HS-5 (cell line): ENCODE data around the gene DTD1.
A peak's percentile ranks its signal among the peaks of the same experiment; 100 is the strongest.

ENCODE experiments used
- DNase-seq: peaks from one replicate; pipeline ENCODE4 v3.0.0-alpha.2; 2012; ENCODE audit warnings: low read depth

The DTD1 gene

DNA sequence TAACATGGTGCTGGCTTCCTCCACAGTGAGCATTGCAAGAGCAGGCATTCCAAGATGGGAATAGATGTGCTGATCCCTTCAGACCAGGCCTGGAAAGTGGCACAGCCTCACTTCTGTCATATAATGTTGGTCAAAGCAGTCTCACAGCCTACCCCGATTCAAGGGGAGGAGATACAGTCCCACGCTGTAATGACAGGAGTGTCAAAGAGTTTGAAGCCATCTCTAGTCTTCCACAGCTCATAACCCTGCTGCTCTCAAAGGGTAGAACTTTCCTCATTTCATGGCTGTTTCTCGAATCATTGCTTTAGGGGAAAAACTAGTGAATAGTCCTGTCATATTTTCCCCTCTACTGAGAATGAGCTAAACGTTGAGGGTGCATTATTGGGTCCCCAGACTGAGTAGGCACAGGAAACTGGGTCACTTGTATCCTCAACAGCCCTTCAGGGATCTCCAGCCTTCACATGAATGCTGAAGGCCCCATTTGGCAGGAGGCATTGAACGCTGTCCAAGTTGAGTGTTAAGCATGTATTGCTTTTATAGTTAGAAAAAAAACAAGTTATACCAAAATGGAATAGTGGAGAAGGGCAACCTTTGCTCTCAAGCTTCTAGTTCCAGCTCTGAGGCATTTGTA lies 27.3 kb downstream of the DTD1 start:
- no peak for DNase-seq

DNA sequence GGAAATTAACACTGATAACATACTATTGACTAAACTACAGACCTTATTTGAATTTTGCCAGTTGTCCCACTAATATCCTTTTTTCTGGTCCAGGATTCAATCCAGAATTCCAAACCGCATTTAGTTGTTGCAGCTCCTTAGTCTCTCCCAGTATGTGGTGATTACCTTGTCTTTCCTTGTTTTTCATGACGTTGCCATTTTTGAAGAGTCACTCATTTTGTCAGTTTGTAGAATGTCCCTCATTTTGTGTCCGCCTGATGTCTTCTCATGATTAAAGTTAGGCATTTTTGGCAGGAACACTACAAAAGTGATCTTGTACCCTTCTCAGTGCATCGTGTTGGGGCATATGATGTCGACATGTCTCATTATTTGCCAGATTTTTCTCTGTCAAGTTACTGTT lies 33.1 kb downstream of the DTD1 start:
- no peak for DNase-seq

- no peak for DNase-seq
These were observed 35.5 kb downstream of the DTD1 start for GRCh38 chr20:18623156-18623910.

DNA sequence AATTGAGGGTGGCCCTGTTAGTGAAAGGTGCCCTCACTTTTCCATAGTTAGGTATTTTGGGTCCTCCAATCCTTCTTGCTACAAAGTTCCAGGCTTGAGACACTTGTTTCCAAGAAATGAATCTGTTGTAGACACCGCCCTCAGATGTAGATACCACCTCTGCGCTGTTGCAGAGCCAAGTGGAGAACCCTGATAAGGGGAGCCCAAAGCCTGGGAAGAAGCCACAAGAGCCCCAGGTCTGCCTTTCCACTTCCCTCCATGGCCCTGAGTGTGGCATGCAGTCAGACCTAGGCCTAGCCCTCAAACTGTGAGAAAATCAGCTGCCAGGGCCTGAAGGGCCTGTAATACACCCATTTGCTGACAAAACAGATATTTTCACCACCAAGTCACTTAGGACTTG lies 37.1 kb downstream of the DTD1 start:
- no peak for DNase-seq

DNA sequence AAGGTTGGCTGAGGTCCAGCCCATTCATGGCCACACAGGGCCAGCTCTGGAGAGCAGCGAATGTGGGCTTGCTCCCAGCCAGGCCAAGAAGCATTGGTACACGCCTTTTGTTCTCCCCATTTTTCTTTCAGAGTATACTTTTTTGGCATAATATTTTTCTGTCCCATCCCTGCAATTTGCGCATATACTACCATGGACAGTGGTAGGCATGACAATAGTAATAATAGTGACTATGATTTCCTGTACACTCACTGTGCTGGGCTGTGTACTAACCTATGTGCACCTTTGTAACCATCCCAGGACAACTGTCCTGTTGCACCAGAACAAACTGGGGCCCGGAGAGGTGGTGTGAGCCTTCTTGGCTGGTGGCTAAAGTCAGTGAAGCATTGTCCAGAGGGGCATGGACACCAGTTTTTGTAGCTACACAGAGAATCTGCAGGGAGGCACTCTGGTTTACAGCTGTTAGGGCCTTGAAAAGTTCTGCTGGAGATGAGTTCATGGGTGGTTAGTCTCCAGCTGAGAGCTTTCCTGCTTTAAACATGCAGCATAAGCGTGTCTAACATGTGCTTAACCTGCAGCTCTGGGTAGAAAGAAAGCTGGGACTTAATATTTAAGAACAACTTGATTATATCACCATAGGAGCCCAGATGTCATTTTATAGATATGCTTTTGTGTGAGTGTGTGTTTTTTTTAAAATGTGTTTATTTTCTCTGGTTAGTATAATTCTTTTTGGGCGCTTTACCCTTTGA lies 38.2 kb downstream of the DTD1 start:
- no peak for DNase-seq

GRCh38 chr20:18628330-18628920 lies 40.6 kb downstream of the DTD1 start:
- no peak for DNase-seq

- DNase-seq, result no peak
These were observed 44.4 kb downstream of the DTD1 start for GRCh38 chr20:18632196-18632789.

GRCh38 chr20:18633411-18633810 lies 45.6 kb downstream of the DTD1 start:
- no peak for DNase-seq

DNA sequence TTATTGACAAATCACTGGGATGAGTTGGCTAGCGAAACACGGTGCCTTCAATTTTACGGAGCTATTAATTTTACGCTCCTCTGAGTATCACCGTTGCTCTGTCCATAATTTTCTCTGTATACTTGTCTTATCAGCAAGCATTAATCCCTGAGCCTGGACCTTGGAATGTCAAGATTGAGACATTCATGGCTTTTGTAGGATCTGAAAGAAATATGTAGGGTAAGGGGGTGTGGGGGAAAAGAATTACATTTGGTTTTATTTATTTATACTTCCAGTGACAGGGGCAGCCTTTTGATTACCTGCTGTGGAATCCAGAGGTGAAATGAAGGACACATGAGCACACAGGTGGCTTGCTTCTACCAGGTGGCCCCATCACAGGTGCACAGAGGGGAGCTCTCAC lies 46.6 kb downstream of the DTD1 start:
- DNase-seq, result no peak

GRCh38 chr20:18635380-18635779 lies 47.5 kb downstream of the DTD1 start:
- DNase-seq, result no peak

DNA sequence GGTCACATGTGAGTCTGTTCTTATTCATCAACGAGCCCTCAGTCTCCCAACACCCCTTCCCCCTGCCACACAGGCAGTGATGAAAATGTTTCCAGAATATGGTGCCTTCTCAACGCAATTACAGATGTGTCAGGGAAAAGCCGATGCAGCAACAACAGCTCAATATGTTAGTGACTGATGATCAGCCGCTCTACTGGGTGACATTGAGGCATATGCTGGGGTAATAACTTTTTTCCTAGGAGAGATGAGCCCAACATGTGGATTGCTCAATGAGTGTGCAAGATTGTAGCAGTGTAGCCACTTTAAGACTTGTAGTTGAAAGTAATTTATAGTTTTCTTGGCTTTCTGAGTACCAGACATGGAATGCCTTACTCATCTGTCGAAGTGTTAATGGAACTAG lies 49.4 kb downstream of the DTD1 start:
- no peak for DNase-seq

DNA sequence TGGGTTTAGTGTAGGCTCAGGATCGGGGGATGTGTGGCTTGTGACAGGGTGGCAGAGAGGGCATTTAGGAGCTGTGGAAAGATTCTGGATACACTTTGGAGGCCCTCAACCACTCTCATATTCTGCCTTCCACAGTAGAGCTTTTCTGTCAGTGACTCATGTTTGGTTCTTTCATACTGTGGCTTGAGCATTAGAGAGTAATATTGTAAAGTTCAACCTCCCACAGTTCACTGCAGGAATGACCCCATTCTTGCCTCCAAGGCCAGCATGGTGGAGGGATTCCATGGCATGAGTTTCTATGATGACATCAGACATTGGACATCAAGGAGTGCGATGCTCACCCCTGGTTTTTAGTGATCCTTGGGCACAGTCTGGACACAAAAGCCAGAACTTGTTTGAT lies 50.9 kb downstream of the DTD1 start:
- no peak for DNase-seq

GRCh38 chr20:18639501-18639979 lies 51.7 kb downstream of the DTD1 start:
- DNase-seq, result no peak

DNA sequence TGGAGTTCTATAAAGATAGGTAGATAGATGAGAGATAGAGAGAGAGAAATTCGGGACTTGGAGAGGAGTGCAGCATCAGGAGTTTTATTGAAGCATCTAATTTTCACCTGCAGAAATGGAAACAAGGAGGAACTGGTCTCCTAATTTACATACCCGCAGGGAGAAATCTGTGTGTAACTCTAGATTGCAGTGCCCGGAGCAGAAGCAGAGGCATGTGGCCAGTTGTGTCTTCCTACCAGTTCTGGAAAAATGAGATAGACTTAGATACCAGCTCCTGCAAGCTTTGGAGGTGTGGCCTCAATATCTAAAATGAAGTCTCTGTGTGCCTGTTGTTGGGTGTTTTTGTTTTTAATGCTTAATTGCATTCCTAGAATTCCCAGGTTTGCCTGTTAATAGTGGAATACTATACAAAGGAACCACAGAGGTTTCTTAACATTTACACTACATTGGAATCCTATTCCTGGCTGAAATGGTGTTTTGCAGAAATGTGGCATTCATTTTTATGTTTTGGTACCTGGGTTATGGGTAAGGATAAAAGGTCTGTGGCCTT lies 57.4 kb downstream of the DTD1 start:
- no peak for DNase-seq

GRCh38 chr20:18645851-18646250 lies 58.0 kb downstream of the DTD1 start:
- no peak for DNase-seq

GRCh38 chr20:18647777-18648176 lies 59.9 kb downstream of the DTD1 start:
- DNase-seq, result no peak

DNA sequence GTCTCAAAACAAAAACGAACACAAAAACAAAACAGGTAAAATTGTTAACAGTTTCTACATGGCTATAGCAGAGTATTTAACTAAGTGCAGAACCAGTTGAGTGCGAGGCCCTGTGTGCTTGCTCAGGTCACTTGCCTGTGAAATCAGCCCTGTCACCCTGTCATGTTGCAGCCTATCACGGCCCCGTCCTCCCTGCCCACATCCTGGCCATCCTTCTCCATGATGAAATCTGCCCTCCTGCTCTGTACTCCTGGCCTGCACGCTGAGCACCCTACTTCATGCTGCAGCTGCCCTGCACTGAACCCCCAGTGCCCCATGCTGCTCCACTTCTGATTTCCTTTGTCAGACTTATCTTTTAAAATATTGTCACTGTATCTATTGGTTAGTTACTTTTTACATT lies 62.4 kb downstream of the DTD1 start:
- no peak for DNase-seq

- DNase-seq, result no peak
These were observed 66.0 kb downstream of the DTD1 start for GRCh38 chr20:18653736-18654447.

- DNase-seq, result no peak
These were observed 66.6 kb downstream of the DTD1 start for GRCh38 chr20:18654448-18654773.

DNA sequence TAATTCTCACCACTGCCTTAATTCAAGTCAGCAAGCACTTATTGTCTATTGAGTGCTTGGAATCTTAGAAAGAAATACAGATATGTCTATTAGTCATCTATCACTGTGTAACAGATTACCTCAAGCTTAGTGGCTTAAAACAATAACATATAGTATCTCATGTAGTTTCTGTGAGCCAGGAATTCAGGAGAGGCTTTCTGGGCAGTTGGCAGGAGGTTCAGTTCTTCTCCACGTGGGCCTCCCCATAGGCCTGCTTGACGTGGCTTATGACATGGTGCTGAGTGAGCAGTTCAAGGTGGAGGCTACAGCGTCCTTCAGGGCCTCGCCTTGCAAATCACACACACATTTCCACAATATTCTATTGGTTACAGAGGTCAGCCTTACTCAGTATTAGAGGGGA lies 69.7 kb downstream of the DTD1 start:
- peak; percentile 8 for DNase-seq

DNA sequence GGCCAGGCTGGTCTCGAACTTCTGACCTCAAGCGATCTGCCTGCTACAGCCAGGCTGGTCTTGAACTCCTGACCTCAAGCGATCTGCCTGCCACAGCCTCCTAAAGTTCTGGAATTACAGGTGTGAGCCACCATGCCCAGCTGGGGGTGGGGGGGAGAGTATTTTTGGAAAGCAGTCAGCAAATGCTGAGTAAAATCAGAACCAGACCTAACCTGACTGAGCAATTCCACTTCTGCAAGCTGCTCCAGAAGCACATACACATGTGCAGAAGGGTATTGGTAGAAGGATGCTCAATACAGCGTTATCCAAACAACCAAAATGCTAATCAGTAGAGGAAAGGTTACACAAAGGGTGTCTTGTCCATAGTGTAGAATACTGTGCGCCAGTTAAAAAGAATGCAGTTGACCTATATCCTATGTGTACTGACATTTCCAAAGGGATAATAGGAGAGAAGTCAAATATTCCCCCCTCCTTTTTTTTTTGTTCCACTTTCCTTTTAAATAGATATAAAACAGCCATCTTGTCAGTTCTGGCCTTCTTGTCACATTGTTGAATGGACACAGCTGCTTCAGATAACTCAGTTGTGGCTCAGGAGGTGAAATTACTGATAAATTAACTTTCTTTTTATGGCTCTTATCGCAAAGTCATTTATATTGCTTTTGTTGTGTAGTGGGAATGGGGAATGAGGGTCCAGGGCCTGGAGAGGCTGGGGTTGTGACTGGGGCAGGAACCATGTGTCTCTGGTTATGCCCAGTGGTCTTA lies 74.6 kb downstream of the DTD1 start:
- DNase-seq, result no peak
